Fibroblast of lung (primary cell): ENCODE measurements around the gene ETV6.

Experiments used
- CTCF ChIP-seq, 2 donors: IDR thresholded peaks in 1 of 2; conservative IDR thresholded peaks in 1 of 2; 1 replicate in 1 of 2; 2 replicates in 1 of 2; pipeline ENCODE4 v1.5.1; 2011 to 2012; ENCODE audit warnings: low read length in 2 of 2, control low read depth in 1 of 2, inconsistent platforms in 1 of 2, low read depth in 1 of 2, mild to moderate bottlenecking in 1 of 2
- EZH2 ChIP-seq: IDR thresholded peaks from 2 replicates; pipeline ENCODE4 v1.5.1; 2012; ENCODE audit warnings: low read length, control low read depth, mild to moderate bottlenecking; ENCODE audit errors: missing control alignments

- no peak for TF ChIP-seq EZH2
- no peak for TF ChIP-seq CTCF (conservative IDR thresholded peaks at IDR 0.05 in 1 of 2, IDR thresholded peaks at IDR 0.05 in 1 of 2; ENCODE audit: low read depth in 1 of 2, low read length in 2 of 2)
These were observed 172.1 kb downstream of the ETV6 start for GRCh38 chr12:11821386-11822080.
